HL-60/S4 treated with retinoic acid at 250 ng/mL for 4 days and 3 days (cell line): ENCODE measurements around the gene ABHD4.

Source experiments
- in situ Hi-C: fragments of 300-500 bp; cut with MboI; formaldehyde crosslinking; loops from 2 replicates; pipeline ENCODE4 v1.7.0; 2022; ENCODE audit warnings: low sequenced_read_pairs

ABHD4 gene

DNA sequence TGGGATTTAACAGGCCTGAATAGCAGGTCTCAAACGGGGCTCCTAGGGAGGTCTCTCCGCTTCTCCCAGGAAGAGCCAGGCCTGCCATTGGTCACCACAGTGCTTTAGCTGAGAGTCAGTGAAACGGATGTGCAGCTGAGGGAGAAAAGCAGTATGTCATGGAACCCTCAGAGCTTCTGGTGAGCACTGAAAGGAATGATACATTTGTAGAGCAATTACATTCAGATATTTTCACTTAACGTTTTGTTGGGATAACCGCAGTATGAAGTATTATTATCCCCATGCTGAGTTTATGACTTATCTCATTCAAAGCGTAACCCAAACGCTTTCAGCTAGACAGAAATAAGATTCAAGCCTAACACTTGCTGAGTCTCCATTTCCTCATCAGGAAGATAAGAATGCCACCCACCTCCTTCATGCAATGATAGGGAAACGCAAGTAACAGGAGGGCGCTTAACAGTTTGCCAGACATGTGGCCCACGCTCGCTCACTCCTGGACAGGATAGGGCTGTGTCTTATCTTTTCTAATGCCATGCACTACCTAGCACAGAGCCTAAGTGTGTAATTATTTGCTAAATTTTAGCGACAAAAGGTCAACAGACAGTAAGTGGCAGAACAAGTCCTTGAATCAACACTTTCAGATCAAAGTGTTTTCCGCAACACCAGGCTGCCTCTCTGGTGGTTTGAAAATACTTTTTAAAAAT is 37.3 kb upstream of the ABHD4 start:
- in situ Hi-C loops: loop anchor here (25.0 kb wide), 1 partner anchor 301 kb away; the partner anchor contains the start of gene LRP10

DNA sequence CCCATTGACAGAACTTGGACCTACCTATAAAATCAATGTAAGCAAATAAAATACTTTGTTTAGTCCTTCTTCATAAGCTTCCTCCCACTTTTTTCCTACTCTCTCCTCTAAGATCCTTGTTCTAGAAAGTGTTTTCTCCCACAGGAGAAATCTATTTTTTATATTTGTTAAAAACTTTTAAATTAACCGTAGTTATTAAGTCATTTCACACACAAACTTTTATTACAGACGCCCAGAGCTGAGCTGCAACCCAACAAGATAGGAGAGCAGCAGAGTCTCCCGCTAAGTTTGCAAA is 36.8 kb upstream of the ABHD4 start:
- in situ Hi-C loops: loop anchor here (25.0 kb wide), 1 partner anchor 301 kb away; the partner anchor contains the start of gene LRP10

DNA sequence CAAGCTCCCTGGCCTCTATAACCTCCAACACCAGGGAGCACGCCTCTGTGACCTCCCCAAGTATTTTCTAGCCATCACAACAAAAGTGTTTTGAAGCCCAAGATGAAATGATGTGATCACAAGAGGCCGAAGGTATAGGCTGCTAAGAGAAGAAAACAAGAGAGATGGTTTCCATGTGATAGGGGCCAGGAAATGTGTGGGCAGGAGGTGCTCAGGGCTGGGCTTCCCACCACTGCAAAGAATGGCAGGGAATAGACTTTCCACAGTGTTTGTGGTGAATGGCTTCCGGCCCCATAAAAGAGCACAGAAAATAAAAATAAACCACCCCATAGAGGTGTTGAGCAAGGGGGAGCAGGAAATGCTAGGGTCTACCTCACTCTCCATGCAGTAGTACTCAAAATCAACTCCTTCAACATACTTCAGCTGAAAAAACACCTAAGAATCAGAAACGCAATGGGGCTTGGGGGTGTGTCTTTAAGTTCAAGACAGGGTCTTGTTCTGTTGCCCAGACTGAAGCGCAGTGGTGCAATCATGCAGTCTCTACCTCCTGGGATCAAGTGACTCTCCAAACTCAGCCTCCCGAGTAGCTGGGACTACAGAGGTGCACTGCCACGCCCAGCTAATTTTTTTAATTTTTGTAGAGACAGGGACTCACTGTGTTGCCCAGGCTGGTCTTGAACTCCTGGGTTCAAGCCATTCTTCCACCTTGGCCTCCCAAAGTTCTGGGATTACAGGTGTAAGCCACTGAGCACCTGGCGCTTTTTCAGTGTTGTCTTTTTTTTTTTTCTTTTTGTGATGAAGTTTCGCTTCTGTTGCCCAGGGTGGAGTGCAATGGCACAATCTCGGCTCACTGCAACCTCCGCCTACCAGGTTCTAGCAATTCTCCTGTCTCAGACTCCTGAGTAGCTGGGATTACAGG is 36.2 kb upstream of the ABHD4 start:
- in situ Hi-C loops: loop anchor here (25.0 kb wide), 1 partner anchor 300 kb away; the partner anchor contains the start of gene LRP10

DNA sequence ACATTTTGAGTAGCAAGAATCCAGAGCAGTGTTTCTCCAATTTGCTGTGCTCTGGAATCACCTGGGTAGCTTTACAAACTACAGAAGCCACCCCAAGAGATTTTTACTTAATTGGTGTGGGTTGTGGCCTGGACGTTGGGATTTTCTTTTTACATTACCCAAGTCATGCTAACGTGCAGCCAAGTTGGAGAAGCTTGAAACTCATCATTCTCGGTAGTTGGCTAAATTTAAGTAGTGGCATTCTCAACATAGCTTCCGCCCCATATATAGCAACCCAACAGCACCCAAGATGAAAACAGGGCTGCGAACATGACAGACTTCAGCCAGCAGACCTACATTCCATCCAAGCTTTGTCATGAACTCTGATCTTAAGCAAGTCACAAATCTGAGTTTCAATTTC is 34.1 kb upstream of the ABHD4 start:
- in situ Hi-C loops: loop anchor here (25.0 kb wide), 1 partner anchor 298 kb away; the partner anchor contains the start of gene LRP10

DNA sequence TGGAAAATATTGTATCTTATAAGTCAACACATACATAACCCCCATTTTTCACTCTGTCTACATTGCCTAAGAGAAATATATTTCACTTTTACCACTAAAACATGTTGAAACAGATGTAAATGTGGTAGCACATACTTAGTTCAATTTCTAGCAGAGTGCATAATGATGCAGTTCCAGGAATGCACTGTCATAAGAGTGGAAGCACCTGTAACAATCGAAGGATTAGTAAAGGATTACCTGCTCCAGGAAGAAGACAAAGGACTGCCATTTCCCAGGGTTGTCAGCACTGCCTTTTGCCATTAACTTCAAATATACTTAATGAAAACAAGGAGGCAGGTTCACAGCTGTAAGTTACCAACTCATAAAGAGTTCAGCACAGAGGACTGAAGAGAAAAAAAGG is 33.6 kb upstream of the ABHD4 start:
- in situ Hi-C loops: loop anchor here (25.0 kb wide), 1 partner anchor 298 kb away; the partner anchor contains the start of gene LRP10

DNA sequence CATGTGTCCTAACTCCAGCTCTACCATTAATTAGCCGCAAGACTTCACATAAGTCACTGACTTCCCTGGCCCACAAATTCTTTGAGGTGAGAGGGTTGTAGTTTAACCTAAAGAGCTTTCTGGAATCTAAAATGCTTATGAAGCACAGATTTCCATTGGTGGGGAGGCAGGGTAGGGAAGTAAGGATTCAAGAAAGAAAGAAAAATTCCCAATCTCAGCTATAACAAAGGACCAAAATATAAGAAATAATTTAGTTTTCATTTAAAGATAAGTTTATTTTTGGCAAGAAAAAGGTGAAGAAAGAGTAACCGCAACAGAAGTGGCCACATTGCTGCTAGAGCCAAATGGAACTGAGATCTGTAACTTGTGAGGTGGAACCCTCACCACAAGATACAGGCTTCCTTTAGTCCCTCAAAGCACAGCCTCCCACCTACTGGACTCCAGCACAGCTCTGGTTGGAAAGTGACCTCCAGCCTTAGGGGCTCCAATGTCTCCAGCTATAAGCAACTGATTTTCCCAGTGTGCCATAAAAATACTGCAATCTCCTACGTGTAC is 32.6 kb upstream of the ABHD4 start:
- in situ Hi-C loops: loop anchor here (25.0 kb wide), 1 partner anchor 297 kb away; the partner anchor contains the start of gene LRP10

DNA sequence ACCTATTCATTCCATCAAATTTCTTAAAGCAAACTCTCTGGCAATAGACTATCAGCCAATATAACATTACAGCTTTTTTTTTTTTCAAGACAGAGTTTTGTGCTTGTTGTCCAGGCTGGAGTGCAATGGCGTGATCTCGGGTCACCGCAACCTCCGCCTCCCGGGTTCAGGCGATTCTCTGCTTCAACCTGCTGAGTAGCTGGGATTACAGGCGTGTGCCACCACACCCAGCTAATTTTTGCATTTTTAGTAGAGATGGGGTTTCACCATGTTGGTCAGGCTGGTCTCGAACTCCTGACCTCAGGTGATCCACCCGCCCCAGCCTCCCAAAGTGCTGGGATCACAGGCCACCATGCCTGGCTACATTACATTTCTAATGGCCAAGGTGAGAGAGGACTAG is 31.8 kb upstream of the ABHD4 start:
- in situ Hi-C loops: loop anchor here (25.0 kb wide), 1 partner anchor 296 kb away; the partner anchor contains the start of gene LRP10

DNA sequence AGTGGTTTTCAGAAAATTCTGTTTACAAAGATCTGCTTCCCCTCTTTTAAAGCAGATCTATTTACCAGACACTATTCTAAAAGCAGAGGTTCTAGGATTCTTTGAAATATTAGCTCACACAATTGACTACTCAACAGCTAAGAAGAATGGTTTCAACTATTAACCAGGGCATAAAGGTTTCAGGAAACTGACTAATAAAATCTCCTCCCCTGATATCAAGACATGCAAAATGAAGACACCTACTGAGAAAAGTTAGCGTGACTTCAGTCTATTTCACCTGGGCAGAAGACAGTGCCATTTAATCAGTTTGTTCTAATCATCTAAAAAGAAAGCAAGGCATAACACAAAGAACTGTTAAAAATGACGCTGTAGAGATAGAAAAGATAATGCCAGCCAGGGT is 31.3 kb upstream of the ABHD4 start:
- in situ Hi-C loops: loop anchor here (25.0 kb wide), 1 partner anchor 295 kb away; the partner anchor contains the start of gene LRP10

DNA sequence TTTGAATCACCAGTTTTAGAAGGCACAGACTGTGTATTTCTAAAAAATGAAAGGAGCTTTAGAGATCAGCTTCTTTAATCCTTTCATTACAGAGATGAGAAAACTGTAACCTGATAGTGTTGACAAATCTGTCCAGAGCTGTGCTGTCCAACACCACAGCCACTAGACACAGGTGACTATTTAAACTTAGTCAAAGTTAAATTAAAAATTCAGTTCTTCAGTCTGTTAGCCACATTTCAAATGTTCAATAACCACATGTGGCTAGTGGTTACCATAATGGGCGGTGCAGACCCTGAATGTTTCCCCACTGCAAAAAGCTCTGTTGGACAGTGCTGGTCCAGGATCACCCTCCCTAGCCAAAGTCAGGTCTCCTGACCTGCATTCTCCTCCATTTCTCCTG is 30.7 kb upstream of the ABHD4 start:
- in situ Hi-C loops: loop anchor here (25.0 kb wide), 1 partner anchor 295 kb away; the partner anchor contains the start of gene LRP10

DNA sequence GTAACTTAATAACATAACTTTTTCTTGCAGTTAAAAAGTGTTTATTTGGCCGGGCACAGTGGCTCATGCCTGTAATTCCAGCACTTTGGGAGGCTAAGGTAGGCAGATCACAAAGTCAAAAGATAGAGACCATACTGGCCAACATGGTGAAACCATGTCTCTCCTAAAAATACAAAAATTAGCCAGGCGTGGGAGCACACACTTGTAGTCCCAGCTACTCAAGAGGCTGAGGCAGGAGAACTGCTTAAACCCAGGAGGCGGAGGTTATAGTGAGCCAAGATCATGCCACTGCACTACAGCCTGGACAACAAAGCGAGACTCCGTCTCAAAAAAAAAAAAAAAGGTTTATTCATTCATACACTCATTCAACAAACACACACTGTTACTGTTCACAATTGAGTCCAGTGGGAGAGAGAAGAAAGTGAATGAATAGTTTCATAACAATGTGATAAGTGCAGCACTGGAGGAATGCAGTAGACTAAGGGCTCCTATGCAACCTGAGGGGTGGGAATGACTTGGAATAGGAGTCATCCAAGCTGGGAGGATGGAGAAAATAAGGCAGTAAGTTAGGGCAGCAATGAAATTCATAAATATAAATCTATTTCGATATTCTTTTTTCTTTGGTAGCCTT is 28.9 kb upstream of the ABHD4 start:
- in situ Hi-C loops: loop anchor here (25.0 kb wide), 1 partner anchor 293 kb away; the partner anchor contains the start of gene LRP10

DNA sequence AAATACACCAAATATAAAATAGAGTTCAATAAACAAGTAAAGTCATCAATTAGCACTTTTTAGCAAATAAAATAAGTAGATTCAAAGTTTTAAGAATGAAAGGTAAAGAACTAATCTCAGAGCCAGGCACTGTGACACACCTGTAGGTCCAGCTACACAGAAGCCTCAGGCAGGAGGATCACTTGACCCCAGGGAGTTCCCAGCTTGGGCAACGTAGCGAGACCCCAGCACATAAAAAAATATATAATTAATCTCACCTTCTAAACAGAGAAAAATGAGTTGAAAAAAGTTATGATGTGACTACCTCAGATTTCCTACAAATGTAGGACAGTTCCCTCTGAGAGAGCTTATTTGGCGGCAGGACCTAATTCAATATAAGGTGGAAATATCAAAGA is 28.4 kb upstream of the ABHD4 start:
- in situ Hi-C loops: loop anchor here (25.0 kb wide), 1 partner anchor 293 kb away; the partner anchor contains the start of gene LRP10

DNA sequence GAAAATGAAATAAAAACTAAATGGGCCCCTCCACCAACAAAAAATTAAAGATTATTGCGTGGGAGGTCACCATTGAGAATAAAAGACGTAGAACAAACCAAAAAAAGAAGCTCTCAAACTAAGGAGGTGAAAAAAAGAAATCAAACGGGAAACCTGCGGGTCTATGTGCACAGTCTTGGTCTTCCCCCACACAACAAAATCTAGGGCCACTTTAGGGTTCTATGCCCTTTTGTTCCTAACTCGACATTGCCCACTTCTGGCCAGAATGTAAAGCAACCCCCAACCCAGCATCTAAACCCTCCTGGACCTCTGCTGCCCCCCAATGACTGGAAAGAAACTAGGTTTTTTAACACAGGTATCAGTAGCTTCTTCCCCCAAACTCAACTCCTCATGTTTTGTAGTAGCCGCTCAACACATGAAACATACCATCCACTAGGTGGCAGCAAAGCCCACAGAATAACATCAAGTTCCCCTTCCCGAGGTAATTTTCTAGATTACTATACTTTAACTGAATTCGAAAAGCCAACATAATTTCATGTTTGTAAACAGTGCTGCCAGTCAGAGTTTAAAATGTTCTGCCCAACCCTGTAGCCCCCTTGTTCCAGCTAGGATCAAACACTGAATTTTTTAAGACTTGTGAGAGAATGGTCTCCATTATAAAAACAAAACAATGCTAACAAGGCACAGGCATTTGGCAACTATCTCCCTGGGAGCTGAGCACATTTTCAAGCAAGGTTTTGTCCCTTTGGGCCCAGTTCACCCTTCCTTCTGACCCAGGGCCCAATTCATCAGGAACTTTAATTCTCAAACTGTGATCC is 27.8 kb upstream of the ABHD4 start:
- in situ Hi-C loops: loop anchor here (25.0 kb wide), 1 partner anchor 292 kb away; the partner anchor contains the start of gene LRP10

DNA sequence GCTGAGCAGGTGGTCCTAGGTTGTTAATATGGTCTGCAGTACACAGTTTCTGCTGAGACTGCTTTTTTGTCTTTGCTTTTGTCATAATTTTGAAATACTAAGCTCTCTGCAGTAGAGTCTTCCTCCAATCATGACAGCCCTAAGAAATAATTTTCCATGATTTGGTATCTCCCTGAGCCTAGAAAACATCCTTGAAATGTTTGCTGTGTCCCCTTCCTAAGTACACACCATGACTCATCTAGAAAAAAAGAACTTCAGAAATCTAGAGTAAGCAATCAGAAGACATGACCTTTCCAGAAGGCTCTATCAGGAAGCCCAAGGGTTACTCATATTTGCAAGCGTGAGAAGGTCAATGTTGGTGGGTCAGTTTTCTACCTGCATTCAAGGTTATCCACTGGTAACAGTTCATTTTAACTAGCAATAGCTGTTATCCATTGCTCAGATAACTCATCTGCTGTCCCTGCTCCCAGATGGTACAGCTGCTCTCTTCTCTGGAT is 25.5 kb upstream of the ABHD4 start:
- in situ Hi-C loops: loop anchor here (25.0 kb wide), 1 partner anchor 290 kb away; the partner anchor contains the start of gene LRP10

DNA sequence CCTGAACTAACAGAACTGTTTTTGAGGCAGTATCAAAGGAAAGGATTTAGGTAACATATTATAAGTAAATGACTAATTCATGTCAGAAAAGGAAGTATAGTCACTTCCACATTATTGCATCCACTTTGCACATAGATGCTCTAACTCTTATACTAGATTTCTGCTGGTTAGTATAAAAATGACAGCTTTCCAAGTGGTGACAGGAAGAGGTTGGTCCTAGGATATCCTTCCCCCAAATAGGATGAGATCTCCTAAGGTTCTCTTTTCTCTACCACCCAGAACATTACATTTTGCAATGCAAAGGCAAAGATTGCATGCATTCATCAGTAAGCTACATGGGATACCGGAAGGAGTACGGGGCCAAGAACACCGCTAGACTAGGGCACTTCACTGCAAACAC is 24.3 kb upstream of the ABHD4 start:
- in situ Hi-C loops: loop anchor here (25.0 kb wide), 1 partner anchor 288 kb away; the partner anchor contains the start of gene LRP10

DNA sequence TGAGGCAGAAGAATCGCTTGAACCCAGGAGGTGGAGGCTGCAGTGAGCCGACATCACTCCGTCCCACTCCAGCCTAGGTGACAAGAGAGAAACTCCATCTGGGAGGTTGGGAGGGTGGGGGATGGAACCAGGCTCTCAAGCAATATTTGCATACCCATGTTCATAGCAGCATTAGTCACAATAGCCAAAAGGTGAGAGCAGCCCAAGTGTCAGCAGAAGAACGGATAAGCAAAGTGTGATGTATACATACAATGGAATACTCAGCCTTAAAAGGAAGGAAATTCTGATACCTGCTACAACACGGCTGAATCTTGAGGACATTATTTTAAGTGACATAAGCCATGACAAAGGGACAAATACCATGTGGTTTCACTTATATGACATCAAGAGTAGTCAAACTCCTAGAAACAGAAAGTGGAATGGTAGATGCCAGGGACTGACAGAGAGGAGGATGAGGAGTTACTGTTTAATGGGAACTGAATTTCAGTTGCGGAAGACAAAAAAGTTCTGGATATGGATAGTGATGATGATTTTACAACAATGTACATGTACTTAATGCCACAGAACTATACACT is 20.7 kb upstream of the ABHD4 start:
- in situ Hi-C loops: no loop called here

DNA sequence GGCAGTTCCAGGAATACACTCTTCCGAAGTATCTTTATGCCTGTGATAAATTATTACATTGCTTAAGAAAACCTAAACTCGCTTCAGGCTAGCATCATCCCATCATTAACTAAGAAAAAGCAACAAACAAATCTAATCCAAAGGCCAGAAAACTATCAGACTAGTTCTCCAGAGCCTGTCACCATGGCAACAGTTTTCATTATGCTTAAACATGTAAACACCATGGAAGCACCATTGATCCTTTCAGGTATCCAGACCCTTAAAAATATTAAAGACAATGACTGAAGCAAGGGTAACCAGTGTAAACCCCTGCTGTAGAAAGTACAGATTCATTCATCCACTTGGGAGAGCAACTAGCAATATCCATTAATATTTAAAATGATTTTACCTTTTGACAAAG is 18.9 kb upstream of the ABHD4 start:
- in situ Hi-C loops: no loop called here

DNA sequence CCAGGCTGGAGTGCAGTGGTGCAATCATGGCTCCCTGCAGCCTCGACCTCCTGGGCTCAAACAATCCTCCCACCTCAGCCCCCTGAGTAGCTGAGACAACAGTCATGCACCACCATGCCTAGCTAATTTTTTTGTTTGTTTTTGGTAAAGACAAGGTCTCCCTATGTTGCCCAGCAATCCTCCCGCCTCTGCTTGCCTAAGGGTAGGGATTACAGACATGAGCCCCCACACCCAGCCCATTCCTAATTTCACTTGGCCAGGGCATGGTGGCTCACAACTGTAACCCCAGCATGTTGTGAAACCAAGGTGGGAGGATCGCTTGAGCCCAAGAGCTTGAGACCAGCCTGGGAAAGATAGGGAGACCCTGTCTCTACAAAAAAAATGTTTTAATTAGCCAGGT is 18.2 kb upstream of the ABHD4 start:
- in situ Hi-C loops: no loop called here

DNA sequence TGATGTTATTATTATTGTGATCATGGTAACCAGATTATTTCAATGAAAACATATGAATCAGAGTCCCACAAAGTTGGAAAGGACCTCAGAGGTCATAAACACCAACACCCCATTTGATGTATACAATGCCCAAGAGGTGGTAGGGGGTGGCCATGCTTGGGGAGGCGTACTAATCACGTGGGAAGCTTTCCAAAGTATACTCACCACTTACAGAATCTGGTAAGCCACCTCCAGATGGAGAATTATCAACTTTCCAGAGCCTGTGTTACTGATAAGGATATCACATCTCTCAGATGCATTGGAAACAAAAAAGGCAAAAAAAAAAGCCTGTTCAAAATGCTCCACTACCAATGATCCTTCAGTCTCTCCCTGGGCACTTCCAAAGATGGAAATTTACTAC is 17.5 kb upstream of the ABHD4 start:
- in situ Hi-C loops: no loop called here

DNA sequence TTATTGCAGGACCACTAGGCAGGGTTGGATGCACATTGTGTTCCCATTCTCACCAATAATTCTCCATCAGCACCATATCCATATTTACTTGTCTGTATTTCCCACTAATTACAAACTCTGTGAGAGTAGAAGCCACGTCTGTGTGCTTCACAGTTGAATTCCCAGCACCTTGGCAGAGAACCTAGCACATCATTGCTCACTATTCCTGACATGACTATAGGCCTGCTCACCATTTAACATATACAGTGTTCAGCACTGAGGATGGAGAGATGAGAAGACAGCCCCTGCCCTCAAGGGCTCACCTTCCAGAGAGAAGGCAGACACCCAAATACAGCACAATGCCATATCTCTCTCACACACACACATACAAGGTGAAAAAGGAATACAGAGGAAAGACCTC is 14.1 kb upstream of the ABHD4 start:
- in situ Hi-C loops: no loop called here
